Heart left ventricle (tissue), 16 donors: ENCODE results near the gene UNC119. TPM values are rescaled to one million over a fixed set of nuclear protein-coding genes. Genes with fewer than 3 reads are reported as not detected.

Experiments
- ATAC-seq, 4 donors: fragments of 200-7000 bp; cut with Tn5 transposase; one replicate each; pipeline ENCODE4 v1.9.1; 2020 to 2022; ENCODE audit warnings: moderate library complexity in 4 of 4, mild to moderate bottlenecking in 3 of 4, moderate number of reproducible peaks in 1 of 4
- DNase-seq, 5 donors: peaks; one replicate each; pipeline ENCODE4 v3.0.0-alpha.2; 2020
- H3K27ac ChIP-seq, 12 donors: fragments of 200-600 bp; sonication (generic) in 4 of 12; one replicate each; pipeline versions ENCODE4 v1.5.0 to v1.8.0; 2016 to 2022; ENCODE audit warnings: mild to moderate bottlenecking in 2 of 12
- H3K27me3 ChIP-seq, 9 donors: fragments of 200-600 bp; sonication (generic) in 2 of 9; one replicate each; pipeline versions ENCODE4 v1.5.1 to v1.8.0; 2016 to 2022; ENCODE audit warnings: mild to moderate bottlenecking in 3 of 9
- H3K36me3 ChIP-seq, 9 donors: fragments of 200-600 bp; sonication (generic) in 2 of 9; one replicate each; pipeline versions ENCODE4 v1.5.0 to v1.8.0; 2018 to 2022; ENCODE audit warnings: mild to moderate bottlenecking in 2 of 9
- H3K4me1 ChIP-seq, 12 donors: fragments of 200-600 bp; sonication (generic) in 4 of 12; one replicate each; pipeline versions ENCODE4 v1.5.0 to v1.8.0; 2016 to 2022; ENCODE audit warnings: mild to moderate bottlenecking in 3 of 12
- H3K4me3 ChIP-seq, 12 donors: fragments of 200-600 bp; sonication (generic) in 4 of 12; one replicate each; pipeline versions ENCODE4 v1.5.0 to v1.8.0; 2017 to 2022; ENCODE audit warnings: mild to moderate bottlenecking in 9 of 12, moderate library complexity in 4 of 12
- H3K9me3 ChIP-seq, 12 donors: fragments of 200-600 bp; sonication (generic) in 4 of 12; one replicate each; pipeline versions ENCODE4 v1.5.0 to v1.8.0; 2016 to 2022; ENCODE audit warnings: mild to moderate bottlenecking in 1 of 12
- POLR2A ChIP-seq, 2 donors: fragments of 450-650 bp; IDR thresholded peaks; one replicate each; pipeline ENCODE4 v1.6.1; 2017; ENCODE audit warnings: antibody characterized with exemption in 2 of 2, mild to moderate bottlenecking in 2 of 2, moderate library complexity in 2 of 2
- WGBS, 4 donors: extraction: QIAGEN DNeasy Blood & Tissue Kit in 2 of 4; methylation state at CpG; one replicate each; pipeline versions ENCODE4 v1.1.5 to v1.1.7; 2013 to 2018; 5-methylcytosine and 5-hydroxymethylcytosine counted together
- intact Hi-C, 10 donors: fragments of 100-400 bp; cut with DNase I; formaldehyde crosslinking; loops; one replicate each; pipeline versions ENCODE4 v1.11.1 to v1.14.2; 2022
- polyA plus RNA-seq, 2 donors: library from polyadenylated mRNA; stranded (reverse); fragments of 200-250 nt; gene quantifications; one replicate each; pipeline ENCODE4 v1.2.3, GENCODE V29; 2013
- total RNA-seq, 9 donors: library from RNA; depleted of rRNA in 2 of 9; stranded (reverse); fragments of >200 nt in 2 of 9; fragmentation: NEBNext Ultra II Directional in 3 of 9; extraction: Animal tissue kit (Norgen Biotek cat#: 25700) in 3 of 9; gene quantifications; one replicate each; pipeline versions ENCODE4 v1.1.0 to v1.2.4, GENCODE V29; 2016 to 2023
- TF ChIP-seq, protein P1 (sequence below), 12 donors: fragments of 200-600 bp; sonication (generic) in 4 of 12; IDR thresholded peaks; one replicate each; pipeline versions ENCODE4 v1.5.0 to v1.8.0; 2018 to 2022; ENCODE audit warnings: antibody characterized with exemption in 12 of 12, mild to moderate bottlenecking in 5 of 12
- donor health status: ischemic (EF 13 %, LVEDD 7.1; RV severe dilation, severe dysfunction).
- donor health status: healthy with polysubstance abuse.
- donor health status: DM: no; HTN: yes; CAD: no.
- donor health status: DM: no; HTN: no; CAD: no.
- donor health status: ischemic (EF 25% LVEDD 6.9; RV normal size, moderate dysfunction).
- donor health status: ischemic (EF 25% LVEDD 5.7; RV mildly dilated, moderate dysfunction).
- donor health status: healthy.
- donor health status: DM: yes; HTN: yes; CAD: no.
- donor health status: ischemic (EF 35%, LVEDD 5.7; RV mildly dilated, moderate dysfunction).
- donor health status: nonischemic (EF 11% LVEDD 7.7; RV severe dilation, severe dysfunction).
- donor health status: DM: yes; HTN: yes; CAD: no.
- donor health status: PGD.
- donor health status: ischemic (EF 29% LVEDD 5.4; RV normal size, mild dysfunction).
- donor health status: nonischemic (EF 23%, LVEDD 6.1; RV moderate dilation, normal function).

The UNC119 gene
- total and polyA plus RNA-seq, 11 donors, result 12.8 to 30.7 (median 19.2) TPM

DNA sequence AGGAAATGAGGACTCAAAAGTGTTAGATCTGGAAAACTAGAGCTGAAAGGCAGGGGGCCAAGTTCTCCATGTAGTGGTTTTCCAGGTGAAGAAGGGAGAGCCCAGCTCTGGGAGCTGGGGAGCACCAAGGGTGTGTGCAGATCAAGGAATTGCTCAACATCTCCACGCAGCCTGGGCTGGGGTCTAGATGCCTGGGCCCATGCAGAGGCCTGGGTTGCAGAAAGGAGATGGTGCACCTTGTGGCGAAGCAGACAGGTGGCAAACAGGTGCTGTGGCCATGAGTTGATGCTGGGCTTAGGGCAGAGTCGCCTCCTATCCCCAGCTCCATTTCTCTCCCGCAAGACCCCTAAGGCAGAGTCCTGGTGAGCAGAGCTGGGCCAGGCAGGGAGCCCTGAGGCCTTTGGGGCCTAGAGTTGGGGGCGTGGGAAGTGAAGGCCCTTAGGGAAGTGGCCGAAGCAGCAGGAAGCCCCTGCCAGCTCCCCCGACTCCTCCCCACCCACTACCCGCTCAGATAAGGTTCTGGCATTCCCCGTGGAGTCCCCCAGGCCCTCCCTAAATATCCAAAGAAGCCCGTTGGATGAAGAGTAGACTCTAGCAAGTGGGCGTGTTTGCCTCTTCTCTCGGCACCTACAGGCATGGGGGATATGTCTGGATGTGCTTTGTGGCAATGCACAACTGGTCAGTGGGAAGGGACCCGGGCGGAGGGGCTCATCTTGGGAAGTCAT lies 45.5 kb downstream of the UNC119 start:
- WGBS, 4 donors, result 69 to 72% (median 71%) methylated on average over 12 to 14 of the region's 14 CpGs
- H3K27ac ChIP-seq, result no peak overlapping the region
- H3K36me3 ChIP-seq, result no peaks in the 10 kb centered on the region
- no peaks in the 10 kb centered on the region for H3K4me1 ChIP-seq
- TF ChIP-seq, protein P1, sequence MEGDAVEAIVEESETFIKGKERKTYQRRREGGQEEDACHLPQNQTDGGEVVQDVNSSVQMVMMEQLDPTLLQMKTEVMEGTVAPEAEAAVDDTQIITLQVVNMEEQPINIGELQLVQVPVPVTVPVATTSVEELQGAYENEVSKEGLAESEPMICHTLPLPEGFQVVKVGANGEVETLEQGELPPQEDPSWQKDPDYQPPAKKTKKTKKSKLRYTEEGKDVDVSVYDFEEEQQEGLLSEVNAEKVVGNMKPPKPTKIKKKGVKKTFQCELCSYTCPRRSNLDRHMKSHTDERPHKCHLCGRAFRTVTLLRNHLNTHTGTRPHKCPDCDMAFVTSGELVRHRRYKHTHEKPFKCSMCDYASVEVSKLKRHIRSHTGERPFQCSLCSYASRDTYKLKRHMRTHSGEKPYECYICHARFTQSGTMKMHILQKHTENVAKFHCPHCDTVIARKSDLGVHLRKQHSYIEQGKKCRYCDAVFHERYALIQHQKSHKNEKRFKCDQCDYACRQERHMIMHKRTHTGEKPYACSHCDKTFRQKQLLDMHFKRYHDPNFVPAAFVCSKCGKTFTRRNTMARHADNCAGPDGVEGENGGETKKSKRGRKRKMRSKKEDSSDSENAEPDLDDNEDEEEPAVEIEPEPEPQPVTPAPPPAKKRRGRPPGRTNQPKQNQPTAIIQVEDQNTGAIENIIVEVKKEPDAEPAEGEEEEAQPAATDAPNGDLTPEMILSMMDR (IDR thresholded peaks at IDR 0.05), result no peak
- no peak for TF ChIP-seq POLR2A (IDR thresholded peaks at IDR 0.05)
- intact Hi-C loops, result no loop called here
- DNase-seq (peak in 1 of 5 donors; percentile 33), ATAC-seq (no peak)
- no peaks in the 10 kb centered on the region for H3K9me3 ChIP-seq
- H3K4me3 ChIP-seq, result no peak overlapping the region
- peaks cover 0 to 40% (median 6%) of the 10 kb centered on the region in 9 donors for H3K27me3 ChIP-seq

- ATAC-seq (no peak), DNase-seq (peak in 1 of 5 donors; percentile 54)
- WGBS, 4 donors, result 78 to 87% (median 84%) methylated on average over 14 to 28 of the region's 28 CpGs
- Histone ChIP-seq H3K4me3 (no peak within 1 kb of the TSS), H3K4me1 (peaks cover 0 to 7% (median 0%) of the 10 kb centered on the region in 12 donors), H3K36me3 (no peaks in the 10 kb centered on the region), H3K27ac (no peak within 1 kb of the TSS), H3K27me3 (peaks cover 0 to 39% (median 6%) of the 10 kb centered on the region in 9 donors), H3K9me3 (no peaks in the 10 kb centered on the region)
- TF ChIP-seq, protein P1 (IDR thresholded peaks at IDR 0.05), result no peak
- no peak for TF ChIP-seq POLR2A (IDR thresholded peaks at IDR 0.05)
- intact Hi-C loops, result no loop called here
Observed at GRCh38 chr17:28505986-28506665, 46.3 kb downstream of the UNC119 start, which contains the start of gene FOXN1. FOXN1 (plus strand) TSS chr17:28506348; CDS start chr17:28523970, 17,622 bp downstream.

GRCh38 chr17:28503420-28503819 lies 49.0 kb downstream of the UNC119 start:
- Histone ChIP-seq H3K4me3 (no peak overlapping the region), H3K27ac (no peak overlapping the region), H3K9me3 (no peaks in the 10 kb centered on the region), H3K36me3 (no peaks in the 10 kb centered on the region), H3K27me3 (peaks cover 0 to 20% (median 6%) of the 10 kb centered on the region in 9 donors), H3K4me1 (peaks cover 0 to 13% (median 0%) of the 10 kb centered on the region in 12 donors)
- WGBS, 4 donors, result 67 to 80% (median 76%) methylated on average over 3 of the region's 3 CpGs
- no peak for DNase-seq
- intact Hi-C loops, result loop anchor here in 1 of 10 donors (5.0 kb wide), 1 partner anchor 34 kb away; no protein-coding TSS in a partner anchor
- no peak for TF ChIP-seq POLR2A (IDR thresholded peaks at IDR 0.05)
- TF ChIP-seq, protein P1 (IDR thresholded peaks at IDR 0.05), result no peak
- no peak for ATAC-seq
